IMR-90 (cell line): ENCODE results near the gene ANTXRL. TPM values are rescaled to one million over a fixed set of nuclear protein-coding genes. Genes with fewer than 3 reads are reported as not detected.

Experiments used
- ATAC-seq: fragments of 200-7000 bp; cut with Tn5 transposase; 2 replicates; pipeline ENCODE4 v1.9.1; 2020; ENCODE audit warnings: low read depth, mild to moderate bottlenecking, moderate library complexity
- BruUV-seq: library from RNA; stranded (reverse); fragments of 400-500 nt; replicated peaks from 2 replicates; lab custom pipeline; 2021; lab: Mats Ljungman, UMichigan
- CTCF ChIA-PET: fragments of 300-600 bp; formaldehyde crosslinking; extraction: SDS; loops from one replicate; lab custom pipeline; 2021; ENCODE audit warnings: antibody characterized with exemption; lab: Yijun Ruan, JAX
- POLR2A ChIA-PET: fragments of 300-600 bp; sonication (Branson Sonifier 250); formaldehyde crosslinking; loops from one replicate; lab custom pipeline; 2022; ENCODE audit warnings: antibody characterized with exemption; ENCODE audit not compliant: unreplicated experiment; lab: Charles Lee
- DNase-seq: peaks from one replicate; pipeline ENCODE4 v3.0.0; 2013
- H2AFZ ChIP-seq: replicated peaks from 2 replicates; pipeline ENCODE3; 2013; ENCODE audit warnings: low read length, mild to moderate bottlenecking; ENCODE audit not compliant: poor library complexity
- H2AK5ac ChIP-seq: 2 replicates; pipeline ENCODE4 v1.6.1; 2013; ENCODE audit warnings: low read depth, low read length, inconsistent platforms
- H2AK9ac ChIP-seq: replicated peaks from 2 replicates; pipeline ENCODE3; 2013; ENCODE audit warnings: mild to moderate bottlenecking, low read depth, low read length, moderate library complexity; ENCODE audit not compliant: poor library complexity
- H2BK120ac ChIP-seq: 2 replicates; pipeline ENCODE4 v1.6.1; 2013; ENCODE audit warnings: low read depth, low read length, inconsistent platforms
- H2BK15ac ChIP-seq: 3 replicates; pipeline ENCODE4 v1.6.1; 2013; ENCODE audit warnings: low read depth, low read length, inconsistent platforms
- H2BK20ac ChIP-seq: 2 replicates; pipeline ENCODE4 v1.6.1; 2013; ENCODE audit warnings: low read depth, mild to moderate bottlenecking, inconsistent platforms, low read length, moderate library complexity
- H2BK5ac ChIP-seq: 2 replicates; pipeline ENCODE4 v1.6.1; 2013; ENCODE audit warnings: mild to moderate bottlenecking, low read depth, low read length, inconsistent platforms; ENCODE audit not compliant: poor library complexity, severe bottlenecking
- H3K14ac ChIP-seq: replicated peaks from 2 replicates; pipeline ENCODE4 v1.6.1; 2013; ENCODE audit warnings: low read depth, low read length, inconsistent platforms
- H3K18ac ChIP-seq: 2 replicates; pipeline ENCODE4 v1.6.1; 2013; ENCODE audit warnings: low read depth, low read length, control low read depth
- H3K23ac ChIP-seq: 2 replicates; pipeline ENCODE4 v1.6.1; 2013; ENCODE audit warnings: low read depth, low read length, inconsistent platforms
- H3K27ac ChIP-seq: 2 replicates; pipeline ENCODE4 v1.5.1; 2013; ENCODE audit warnings: mild to moderate bottlenecking, control low read depth, low read length; ENCODE audit not compliant: insufficient read depth
- H3K27me3 ChIP-seq: 2 replicates; pipeline ENCODE4 v1.6.1; 2013; ENCODE audit warnings: low read length; ENCODE audit not compliant: control insufficient read depth, insufficient read depth
- H3K36me3 ChIP-seq: 2 replicates; pipeline ENCODE4 v1.6.1; 2013; ENCODE audit warnings: low read length, mixed read lengths; ENCODE audit not compliant: control insufficient read depth, insufficient read depth
- H3K4ac ChIP-seq: 2 replicates; pipeline ENCODE4 v1.6.1; 2013; ENCODE audit warnings: low read depth, low read length, inconsistent platforms
- H3K4me1 ChIP-seq: 2 replicates; pipeline ENCODE4 v1.6.1; 2013; ENCODE audit warnings: low read length, mixed read lengths; ENCODE audit not compliant: control insufficient read depth, insufficient read depth
- H3K4me2 ChIP-seq: 2 replicates; pipeline ENCODE4 v1.6.1; 2013; ENCODE audit warnings: low read depth, mild to moderate bottlenecking, control low read depth, low read length, moderate library complexity
- H3K4me3 ChIP-seq: 2 replicates; pipeline ENCODE4 v1.5.1; 2013; ENCODE audit warnings: low read depth, mild to moderate bottlenecking, control low read depth, low read length, moderate library complexity; ENCODE audit not compliant: insufficient read depth
- H3K56ac ChIP-seq: 2 replicates; pipeline ENCODE4 v1.6.1; 2013; ENCODE audit warnings: low read length, inconsistent platforms; ENCODE audit not compliant: insufficient read depth; ENCODE audit errors: extremely low read depth
- H3K79me1 ChIP-seq, 2 experiments: 2 replicates each; pipeline ENCODE4 v1.6.1; 2013; ENCODE audit warnings: low read length in 2 of 2, inconsistent platforms in 1 of 2, low read depth in 1 of 2
- H3K9ac ChIP-seq: 2 replicates; pipeline ENCODE4 v1.6.1; 2013; ENCODE audit warnings: low read depth, low read length, control low read depth
- H3K9me1 ChIP-seq: 2 replicates; pipeline ENCODE4 v1.6.1; 2013; ENCODE audit warnings: low read length, inconsistent platforms; ENCODE audit not compliant: insufficient read depth
- H3K9me3 ChIP-seq: 2 replicates; pipeline ENCODE4 v1.6.1; 2013; ENCODE audit warnings: low read length; ENCODE audit not compliant: control insufficient read depth, insufficient read depth
- H4K20me1 ChIP-seq: 2 replicates; pipeline ENCODE4 v1.6.1; 2013; ENCODE audit warnings: low read length, inconsistent platforms; ENCODE audit not compliant: insufficient read depth
- H4K5ac ChIP-seq: 2 replicates; pipeline ENCODE4 v1.6.1; 2013; ENCODE audit warnings: mild to moderate bottlenecking, low read depth, low read length, control low read depth
- H4K8ac ChIP-seq, 2 experiments: 2 replicates each; pipeline ENCODE4 v1.6.1; 2013; ENCODE audit warnings: low read depth in 2 of 2, low read length in 2 of 2, control low read depth in 1 of 2, inconsistent platforms in 1 of 2
- H4K91ac ChIP-seq: 2 replicates; pipeline ENCODE4 v1.6.1; 2013; ENCODE audit warnings: low read depth, low read length, inconsistent platforms; ENCODE audit not compliant: insufficient read depth
- BHLHE40 ChIP-seq: fragments of 150-350 bp; IDR thresholded peaks from 2 replicates; pipeline ENCODE4 v1.6.1; 2016; ENCODE audit warnings: mild to moderate bottlenecking, low read depth, low read length
- CEBPB ChIP-seq: IDR thresholded peaks from 2 replicates; pipeline ENCODE4 v1.6.1; 2012; ENCODE audit warnings: low read depth, low read length, improper control_type of control experiment
- CHD1 ChIP-seq: IDR thresholded peaks from 2 replicates; pipeline ENCODE4 v1.6.1; 2012; ENCODE audit warnings: low read depth, low read length, improper control_type of control experiment
- CTCF ChIP-seq: conservative IDR thresholded peaks from 2 replicates; pipeline ENCODE4 v1.5.1; 2012; ENCODE audit warnings: mild to moderate bottlenecking, low read depth, low read length, improper control_type of control experiment
- ELK1 ChIP-seq: fragments of 150-350 bp; IDR thresholded peaks from 2 replicates; pipeline ENCODE4 v1.6.1; 2016; ENCODE audit warnings: low read depth, mild to moderate bottlenecking, low read length, moderate library complexity, borderline replicate concordance
- FOS ChIP-seq: fragments of 150-350 bp; IDR thresholded peaks from 2 replicates; pipeline ENCODE4 v1.6.1; 2016; ENCODE audit warnings: low read depth, low read length
- MAFK ChIP-seq: IDR thresholded peaks from 2 replicates; pipeline ENCODE4 v1.6.1; 2012; ENCODE audit warnings: low read depth, low read length, improper control_type of control experiment
- MAZ ChIP-seq: IDR thresholded peaks from 2 replicates; pipeline ENCODE4 v1.6.1; 2012; ENCODE audit warnings: low read depth, mild to moderate bottlenecking, low read length, improper control_type of control experiment, moderate library complexity, borderline replicate concordance
- MXI1 ChIP-seq: IDR thresholded peaks from 2 replicates; pipeline ENCODE4 v1.6.1; 2012; ENCODE audit warnings: low read depth, mild to moderate bottlenecking, low read length, moderate library complexity, borderline replicate concordance
- NFE2L2 ChIP-seq: fragments of 150-350 bp; IDR thresholded peaks from 2 replicates; pipeline ENCODE4 v1.6.1; 2016; ENCODE audit warnings: low read depth, mild to moderate bottlenecking, low read length
- POLR2A ChIP-seq: IDR thresholded peaks from 2 replicates; pipeline ENCODE4 v1.6.1; 2012; ENCODE audit warnings: mild to moderate bottlenecking, low read depth, low read length
- RAD21 ChIP-seq: IDR thresholded peaks from 2 replicates; pipeline ENCODE4 v1.6.1; 2012; ENCODE audit warnings: low read length, improper control_type of control experiment
- RCOR1 ChIP-seq: IDR thresholded peaks from 2 replicates; pipeline ENCODE4 v1.6.1; 2012; ENCODE audit warnings: mild to moderate bottlenecking, low read length, improper control_type of control experiment; ENCODE audit not compliant: insufficient replicate concordance
- RFX5 ChIP-seq: IDR thresholded peaks from 2 replicates; pipeline ENCODE4 v1.8.0; 2012; ENCODE audit warnings: low read depth, mild to moderate bottlenecking, low read length, moderate library complexity
- SMC3 ChIP-seq: fragments of 150-350 bp; IDR thresholded peaks from 2 replicates; pipeline ENCODE4 v1.6.1; 2016; ENCODE audit warnings: low read depth, mild to moderate bottlenecking, antibody characterized with exemption, low read length, moderate library complexity
- USF2 ChIP-seq: fragments of 150-350 bp; IDR thresholded peaks from 2 replicates; pipeline ENCODE4 v1.6.1; 2017; ENCODE audit warnings: mild to moderate bottlenecking, antibody characterized with exemption, low read length, low read depth
- WGBS, 2 experiments: methylation state at CpG; one replicate each; pipeline versions ENCODE4 v1.1.5 to v1.1.7; 2013; ENCODE audit warnings: missing lambda C conversion rate in 2 of 2; ENCODE audit not compliant: insufficient read length in 1 of 2; ENCODE audit errors: extremely low coverage in 2 of 2; 5-methylcytosine and 5-hydroxymethylcytosine counted together
- dilution Hi-C: fragments of 300-500 bp; cut with HindIII; formaldehyde crosslinking; loops from one replicate; pipeline ENCODE4 v1.14.3; 2018; ENCODE audit warnings: low sequenced_read_pairs; ENCODE audit not compliant: unreplicated experiment
- in situ Hi-C: fragments of 300-500 bp; cut with MboI; formaldehyde crosslinking; loops from 3 replicates; pipeline ENCODE4 v1.14.3; 2019; ENCODE audit warnings: low sequenced_read_pairs, inconsistent platforms, mixed read lengths
- intact Hi-C: fragments of 100-400 bp; cut with micrococcal nuclease; formaldehyde crosslinking; loops from 2 replicates; pipeline ENCODE4 v1.10.0; 2022
- polyA plus RNA-seq, 3 experiments: library from polyadenylated mRNA; depleted of rRNA; stranded (reverse); fragments of >200 nt; gene quantifications; 2 replicates each; pipeline ENCODE4 v1.2.3, GENCODE V29; 2012; ENCODE audit warnings: low replicate concordance in 1 of 3
- total RNA-seq: library from RNA; depleted of rRNA; stranded (reverse); fragments of >200 nt; gene quantifications from 2 replicates; pipeline ENCODE4 v1.2.3, GENCODE V29; 2012

Gene ANTXRL
- total and polyA plus RNA-seq, 2 of the 4 experiments (the other 2 are of a cell fraction) = not detected

GRCh38 chr10:46266306-46266985 is 20.4 kb upstream of the ANTXRL start:
- H3K36me3 ChIP-seq = no peaks in the 10 kb centered on the region
- no peak overlapping the region for H2AK9ac ChIP-seq
- 73% methylated on average over 4 of the region's 21 CpGs; no CpG with 5 or more reads in 1 of the 2 experiments for WGBS, 2 experiments
- ATAC-seq = no peak
- H3K4me2 ChIP-seq = no peak overlapping the region
- no peak for TF ChIP-seq CHD1
- no peak for TF ChIP-seq SMC3
- TF ChIP-seq BHLHE40 = no peak
- no peak for TF ChIP-seq MAFK
- no peak for TF ChIP-seq RFX5
- TF ChIP-seq MAZ = no peak
- no peak for TF ChIP-seq FOS
- no peak for TF ChIP-seq MXI1
- TF ChIP-seq RCOR1 = no peak
- TF ChIP-seq RAD21 = no peak
- no peak for TF ChIP-seq CEBPB
- TF ChIP-seq USF2 = no peak
- no peak for TF ChIP-seq NFE2L2
- TF ChIP-seq POLR2A = no peak
- no peak for TF ChIP-seq CTCF
- TF ChIP-seq ELK1 = no peak
- H3K56ac ChIP-seq = no peak overlapping the region
- no peaks in the 10 kb centered on the region for H3K79me1 ChIP-seq
- H3K27ac ChIP-seq = no peak overlapping the region
- no TSS peak for BruUV-seq
- H2BK120ac ChIP-seq = no peak overlapping the region
- H3K4me3 ChIP-seq = no peak overlapping the region
- no peak overlapping the region for H4K5ac ChIP-seq
- no peak overlapping the region for H4K8ac ChIP-seq
- no peaks in the 10 kb centered on the region for H3K9me3 ChIP-seq
- no peak overlapping the region for H2AK5ac ChIP-seq
- H2BK20ac ChIP-seq = no peak overlapping the region
- no peak overlapping the region for H4K91ac ChIP-seq
- peaks cover 8% of the 10 kb centered on the region; the same call in 1 of the 2 replicates for H3K9me1 ChIP-seq
- H3K4me1 ChIP-seq = no peaks in the 10 kb centered on the region
- no peak for DNase-seq
- no peak overlapping the region for H2BK5ac ChIP-seq
- peak overlapping the region; percentile 51 for H2AFZ ChIP-seq
- CTCF ChIA-PET = no interaction called here
- H3K23ac ChIP-seq = no peak overlapping the region
- H2BK15ac ChIP-seq = no peak overlapping the region
- H3K27me3 ChIP-seq = no peaks in the 10 kb centered on the region; the same call in 1 of the 2 replicates
- H3K4ac ChIP-seq = no peak overlapping the region
- no peak overlapping the region for H3K9ac ChIP-seq
- no peak overlapping the region for H3K14ac ChIP-seq
- POLR2A ChIA-PET = no interaction called here
- in situ Hi-C loops (no loop called here), intact Hi-C loops (no loop called here), dilution Hi-C loops (no loop called here)
- no peaks in the 10 kb centered on the region for H4K20me1 ChIP-seq
- no peak overlapping the region for H3K18ac ChIP-seq
